CD4-positive, CD25-positive, alpha-beta regulatory T cell (primary cell): ENCODE measurements around the gene CCL11. TPM values are rescaled to one million over a fixed set of nuclear protein-coding genes. Genes with fewer than 3 reads are reported as not detected.

Source experiments
- ATAC-seq, 2 donors: fragments of 150-1000 bp; cut with Tn5 transposase; one replicate each; pipeline ENCODE4 v1.10.0; 2021; ENCODE audit warnings: low read depth in 2 of 2, moderate number of reproducible peaks in 2 of 2, moderate library complexity in 1 of 2
- DNase-seq, 3 donors: peaks; one replicate each; pipeline versions ENCODE4 v3.0.0 to v3.0.0-alpha.2; 2012 to 2022; ENCODE audit warnings: mixed read lengths in 1 of 3
- H3K27ac ChIP-seq: one replicate; pipeline ENCODE4 v1.7.0; 2013; ENCODE audit warnings: mild to moderate bottlenecking, low read length; ENCODE audit not compliant: insufficient read depth, poor library complexity, severe bottlenecking
- H3K27me3 ChIP-seq: one replicate; pipeline ENCODE4 v1.7.0; 2013; ENCODE audit warnings: low read length; ENCODE audit not compliant: control insufficient read depth, insufficient read depth
- H3K36me3 ChIP-seq: one replicate; pipeline ENCODE4 v1.7.0; 2013; ENCODE audit warnings: mild to moderate bottlenecking, low read length, moderate library complexity; ENCODE audit not compliant: control insufficient read depth, insufficient read depth
- H3K4me1 ChIP-seq: 2 replicates; pipeline ENCODE4 v1.7.0; 2013; ENCODE audit warnings: mild to moderate bottlenecking, low read length; ENCODE audit not compliant: insufficient read depth, control insufficient read depth, poor library complexity, severe bottlenecking
- H3K4me3 ChIP-seq: one replicate; pipeline ENCODE4 v1.7.0; 2013; ENCODE audit warnings: low read depth, mild to moderate bottlenecking, low read length, moderate library complexity
- H3K9me3 ChIP-seq, 2 experiments: 1 replicate in 1 of 2; 2 replicates in 1 of 2; pipeline ENCODE4 v1.7.0; 2013; ENCODE audit warnings: low read length in 2 of 2, mild to moderate bottlenecking in 1 of 2, moderate library complexity in 1 of 2; ENCODE audit not compliant: control insufficient read depth in 2 of 2
- H3K27ac Mint-ChIP-seq, 3 donors: one replicate each; pipeline ENCODE4 v1.8.0; 2020 to 2022; ENCODE audit warnings: mild to moderate bottlenecking in 3 of 3, mixed read lengths in 3 of 3, moderate library complexity in 2 of 3
- H3K27me3 Mint-ChIP-seq: one replicate; pipeline ENCODE4 v1.8.0; 2022; ENCODE audit warnings: mild to moderate bottlenecking, mixed read lengths
- H3K36me3 Mint-ChIP-seq: one replicate; pipeline ENCODE4 v1.8.0; 2020; ENCODE audit warnings: mixed read lengths
- H3K4me1 Mint-ChIP-seq, 4 donors: one replicate each; pipeline ENCODE4 v1.8.0; 2020 to 2022; ENCODE audit warnings: mixed read lengths in 4 of 4, mild to moderate bottlenecking in 1 of 4
- H3K4me3 Mint-ChIP-seq, 4 donors: one replicate each; pipeline ENCODE4 v1.8.0; 2020 to 2022; ENCODE audit warnings: mild to moderate bottlenecking in 4 of 4, mixed read lengths in 4 of 4, moderate library complexity in 3 of 4
- H3K9me3 Mint-ChIP-seq, 7 donors: one replicate each; pipeline ENCODE4 v1.8.0; 2020 to 2022; ENCODE audit warnings: mixed read lengths in 7 of 7, mild to moderate bottlenecking in 3 of 7, moderate library complexity in 2 of 7
- polyA plus RNA-seq, 4 donors: library from polyadenylated mRNA; unstranded; fragments of 300-500 nt; fragmentation: Illumina TruSeq; gene quantifications; one replicate each; pipeline ENCODE4 v1.2.3, GENCODE V29; 2021
- total RNA-seq: library from RNA; stranded (reverse); gene quantifications from one replicate; pipeline ENCODE4 v1.2.3, GENCODE V29; 2022

Gene CCL11
- total and polyA plus RNA-seq, 5 donors from 2014 or later = not detected

DNA sequence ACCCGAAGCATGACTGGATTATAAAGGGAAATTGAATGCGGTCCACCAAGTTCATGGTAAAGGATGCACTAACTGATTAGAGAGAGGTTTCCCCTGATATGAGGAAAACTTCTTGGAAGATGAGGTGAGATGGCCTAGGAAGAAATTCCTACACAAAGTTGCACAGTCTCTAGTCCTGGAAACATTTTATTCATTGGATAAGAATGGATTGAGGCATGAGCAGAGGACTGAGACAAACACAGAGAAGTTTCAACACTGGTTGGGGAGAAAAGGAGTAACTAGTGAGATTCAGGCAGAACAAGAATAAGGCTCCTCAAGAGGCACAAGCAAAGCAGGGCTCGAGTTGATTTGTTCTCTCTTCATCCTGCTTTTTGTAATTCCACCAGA, 32.4 kb upstream of the CCL11 start:
- H3K27ac ChIP-seq = no peak overlapping the region

DNA sequence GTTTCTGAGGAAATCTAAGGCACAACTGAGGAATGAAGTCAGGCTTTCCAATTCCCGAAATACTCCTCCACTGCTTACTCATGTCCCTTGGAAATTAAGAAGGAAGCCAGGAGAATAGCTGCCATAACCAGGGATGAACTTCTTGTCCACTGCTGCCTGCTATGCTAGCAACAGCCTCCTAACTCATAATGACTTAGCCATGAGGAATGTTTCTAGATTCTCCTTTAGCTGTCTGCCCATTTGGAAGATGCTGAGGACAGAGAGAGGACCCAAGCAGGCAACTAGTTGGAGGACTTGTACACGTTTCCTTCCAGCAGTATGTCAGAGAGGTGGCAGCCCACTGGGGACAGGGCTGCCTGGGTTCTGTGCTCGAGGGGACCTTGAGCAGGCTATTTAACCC, 31.4 kb upstream of the CCL11 start:
- Mint-ChIP-seq H3K9me3 (peaks cover 0 to 5% (median 0%) of the 10 kb centered on the region in 7 donors), H3K27ac (no peak overlapping the region), H3K4me1 (no peaks in the 10 kb centered on the region), H3K4me3 (no peak overlapping the region), H3K27me3 (peaks cover 15% of the 10 kb centered on the region), H3K36me3 (no peaks in the 10 kb centered on the region)
- no peak overlapping the region for H3K27ac ChIP-seq
- ATAC-seq (no peak), DNase-seq (no peak)
- no peaks in the 10 kb centered on the region for H3K9me3 ChIP-seq
- peaks cover 5% of the 10 kb centered on the region for H3K27me3 ChIP-seq
- no peak overlapping the region for H3K4me3 ChIP-seq
- no peaks in the 10 kb centered on the region for H3K4me1 ChIP-seq
- H3K36me3 ChIP-seq = no peaks in the 10 kb centered on the region

More for the DNA sequence above, 32.4 kb upstream of the CCL11 start:
- no peaks in the 10 kb centered on the region for H3K36me3 ChIP-seq
- Mint-ChIP-seq H3K4me1 (no peaks in the 10 kb centered on the region), H3K27ac (no peak overlapping the region), H3K36me3 (no peaks in the 10 kb centered on the region), H3K9me3 (peaks cover 0 to 5% (median 0%) of the 10 kb centered on the region in 7 donors), H3K27me3 (peaks cover 11% of the 10 kb centered on the region), H3K4me3 (no peak overlapping the region)
- peaks cover 5% of the 10 kb centered on the region for H3K27me3 ChIP-seq
- H3K9me3 ChIP-seq = no peaks in the 10 kb centered on the region
- no peak overlapping the region for H3K4me3 ChIP-seq
- H3K4me1 ChIP-seq = no peaks in the 10 kb centered on the region
- no peak for ATAC-seq
- DNase-seq = no peak

DNA sequence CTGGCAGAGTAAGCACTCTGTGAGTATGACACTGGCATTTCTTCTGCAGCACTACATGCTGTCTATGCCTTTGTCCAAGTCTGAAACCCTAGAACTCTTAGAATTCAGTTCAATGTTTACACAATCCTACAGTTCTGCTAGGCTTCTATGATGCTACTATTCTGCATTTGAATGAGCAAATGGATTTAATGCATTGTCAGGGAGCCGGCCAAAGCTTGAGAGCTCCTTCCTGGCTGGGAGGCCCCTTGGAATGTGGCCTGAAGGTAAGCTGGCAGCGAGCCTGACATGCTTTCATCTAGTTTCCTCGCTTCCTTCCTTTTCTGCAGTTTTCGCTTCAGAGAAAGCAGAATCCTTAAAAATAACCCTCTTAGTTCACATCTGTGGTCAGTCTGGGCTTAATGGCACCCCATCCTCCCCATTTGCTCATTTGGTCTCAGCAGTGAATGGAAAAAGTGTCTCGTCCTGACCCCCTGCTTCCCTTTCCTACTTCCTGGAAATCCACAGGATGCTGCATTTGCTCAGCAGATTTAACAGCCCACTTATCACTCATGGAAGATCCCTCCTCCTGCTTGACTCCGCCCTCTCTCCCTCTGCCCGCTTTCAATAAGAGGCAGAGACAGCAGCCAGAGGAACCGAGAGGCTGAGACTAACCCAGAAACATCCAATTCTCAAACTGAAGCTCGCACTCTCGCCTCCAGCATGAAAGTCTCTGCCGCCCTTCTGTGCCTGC, 30.7 kb upstream of the CCL11 start, which contains the start of gene CCL2:
Gene CCL2, plus strand, starts transcription at position 635 of the 730 bp plus-strand sequence. Its CDS starts 65 bp downstream, at position 700.
- Histone ChIP-seq H3K27me3 (peaks cover 5% of the 10 kb centered on the region), H3K4me3 (no peak within 1 kb of the TSS), H3K9me3 (no peaks in the 10 kb centered on the region), H3K27ac (no peak within 1 kb of the TSS), H3K36me3 (no peaks in the 10 kb centered on the region), H3K4me1 (no peaks in the 10 kb centered on the region)
- Mint-ChIP-seq H3K4me1 (no peaks in the 10 kb centered on the region), H3K9me3 (peaks cover 0 to 5% (median 0%) of the 10 kb centered on the region in 7 donors), H3K4me3 (no peak within 1 kb of the TSS), H3K36me3 (no peaks in the 10 kb centered on the region), H3K27ac (no peak within 1 kb of the TSS), H3K27me3 (peaks cover 20% of the 10 kb centered on the region)
- DNase-seq (no peak), ATAC-seq (no peak)

DNA sequence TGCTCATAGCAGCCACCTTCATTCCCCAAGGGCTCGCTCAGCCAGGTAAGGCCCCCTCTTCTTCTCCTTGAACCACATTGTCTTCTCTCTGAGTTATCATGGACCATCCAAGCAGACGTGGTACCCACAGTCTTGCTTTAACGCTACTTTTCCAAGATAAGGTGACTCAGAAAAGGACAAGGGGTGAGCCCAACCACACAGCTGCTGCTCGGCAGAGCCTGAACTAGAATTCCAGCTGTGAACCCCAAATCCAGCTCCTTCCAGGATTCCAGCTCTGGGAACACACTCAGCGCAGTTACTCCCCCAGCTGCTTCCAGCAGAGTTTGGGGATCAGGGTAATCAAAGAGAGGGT, 30.2 kb upstream of the CCL11 start:
- no peaks in the 10 kb centered on the region for H3K4me1 Mint-ChIP-seq

DNA sequence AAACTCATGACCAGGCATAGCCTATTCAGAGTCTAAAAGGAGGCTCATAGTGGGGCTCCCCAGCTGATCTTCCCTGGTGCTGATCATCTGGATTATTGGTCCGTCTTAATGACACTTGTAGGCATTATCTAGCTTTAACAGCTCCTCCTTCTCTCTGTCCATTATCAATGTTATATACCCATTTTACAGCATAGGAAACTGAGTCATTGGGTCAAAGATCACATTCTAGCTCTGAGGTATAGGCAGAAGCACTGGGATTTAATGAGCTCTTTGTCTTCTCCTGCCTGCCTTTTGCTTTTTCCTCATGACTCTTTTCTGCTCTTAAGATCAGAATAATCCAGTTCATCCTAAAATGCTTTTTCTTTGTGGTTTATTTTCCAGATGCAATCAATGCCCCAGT, 29.7 kb upstream of the CCL11 start:
- H3K27ac ChIP-seq = no peak overlapping the region
- no peaks in the 10 kb centered on the region for H3K4me1 ChIP-seq
- H3K4me3 Mint-ChIP-seq = no peak overlapping the region
- ATAC-seq = no peak
- no peaks in the 10 kb centered on the region for H3K9me3 ChIP-seq
- H3K36me3 Mint-ChIP-seq = no peaks in the 10 kb centered on the region
- no peaks in the 10 kb centered on the region for H3K36me3 ChIP-seq
- H3K4me3 ChIP-seq = no peak overlapping the region
- DNase-seq = no peak
- H3K27me3 ChIP-seq = peaks cover 5% of the 10 kb centered on the region
- H3K9me3 Mint-ChIP-seq = peaks cover 0 to 5% (median 0%) of the 10 kb centered on the region in 7 donors
- no peaks in the 10 kb centered on the region for H3K4me1 Mint-ChIP-seq
- H3K27me3 Mint-ChIP-seq = peaks cover 20% of the 10 kb centered on the region
- no peak overlapping the region for H3K27ac Mint-ChIP-seq

More for the DNA sequence above, 30.2 kb upstream of the CCL11 start:
- Histone ChIP-seq H3K36me3 (no peaks in the 10 kb centered on the region), H3K4me1 (no peaks in the 10 kb centered on the region), H3K9me3 (no peaks in the 10 kb centered on the region), H3K27me3 (peaks cover 5% of the 10 kb centered on the region), H3K4me3 (no peak overlapping the region), H3K27ac (no peak overlapping the region)
- Mint-ChIP-seq H3K9me3 (peaks cover 0 to 5% (median 0%) of the 10 kb centered on the region in 7 donors), H3K27me3 (peaks cover 20% of the 10 kb centered on the region), H3K36me3 (no peaks in the 10 kb centered on the region), H3K27ac (no peak overlapping the region), H3K4me3 (no peak overlapping the region)
- no peak for ATAC-seq
- DNase-seq = no peak

DNA sequence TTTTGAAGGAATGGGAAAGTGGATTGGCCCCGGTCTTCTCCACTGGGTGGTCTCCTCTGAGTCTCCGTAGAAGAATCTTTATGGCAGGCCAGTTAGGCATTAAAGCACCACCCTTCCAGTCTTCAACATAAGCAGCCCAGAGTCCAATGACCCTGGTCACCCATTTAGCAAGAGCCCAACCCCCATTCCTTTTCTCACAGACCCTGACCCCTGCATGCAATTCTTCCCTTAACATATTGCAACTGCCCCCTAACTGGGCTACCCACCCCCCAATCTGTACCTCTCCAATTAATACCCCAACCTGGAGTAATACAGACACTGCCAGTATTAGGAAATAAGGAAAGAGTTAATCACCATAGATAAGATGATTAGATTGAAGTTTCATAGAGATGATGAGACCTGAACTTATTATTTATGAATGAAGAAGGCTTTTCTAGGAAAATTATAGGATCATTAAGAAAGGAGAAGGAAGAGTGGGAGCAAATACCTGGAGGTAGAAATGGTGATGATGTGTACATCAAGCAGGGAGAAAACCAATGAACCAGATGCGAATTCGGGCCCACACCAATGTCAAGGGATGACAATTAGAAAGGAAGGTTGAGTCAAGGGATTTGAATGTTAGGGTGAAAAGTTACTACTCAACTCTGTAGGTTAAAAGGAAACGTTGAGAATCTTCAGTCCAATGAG, 28.1 kb upstream of the CCL11 start:
- Histone ChIP-seq H3K27ac (no peak overlapping the region), H3K36me3 (no peaks in the 10 kb centered on the region), H3K4me1 (no peaks in the 10 kb centered on the region), H3K9me3 (no peaks in the 10 kb centered on the region), H3K4me3 (no peak overlapping the region), H3K27me3 (peaks cover 5% of the 10 kb centered on the region)
- H3K27me3 Mint-ChIP-seq = peaks cover 26% of the 10 kb centered on the region
- ATAC-seq (no peak), DNase-seq (no peak)
- H3K36me3 Mint-ChIP-seq = no peaks in the 10 kb centered on the region
- no peak overlapping the region for H3K4me3 Mint-ChIP-seq
- H3K9me3 Mint-ChIP-seq = peaks cover 0 to 5% (median 0%) of the 10 kb centered on the region in 7 donors
- H3K4me1 Mint-ChIP-seq = no peaks in the 10 kb centered on the region
- no peak overlapping the region for H3K27ac Mint-ChIP-seq

DNA sequence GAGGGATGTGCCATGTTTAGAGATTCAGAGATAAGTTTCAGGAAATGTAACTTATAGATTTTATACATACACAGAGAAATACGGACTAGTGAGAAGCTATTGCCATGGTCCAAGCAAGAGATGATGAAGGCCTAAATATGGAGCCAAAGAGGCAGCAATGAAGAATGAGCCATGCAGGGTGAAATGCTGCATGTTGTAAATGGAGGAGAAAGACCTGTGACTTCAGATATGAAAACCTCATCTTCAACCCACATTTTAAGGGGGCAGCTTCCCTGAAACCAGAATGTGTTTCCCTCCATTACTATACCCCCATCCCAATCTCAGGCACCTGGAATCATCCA, 27.6 kb upstream of the CCL11 start:
- no peak for DNase-seq
- H3K4me3 ChIP-seq = no peak overlapping the region
- no peak for ATAC-seq
- no peak overlapping the region for H3K27ac Mint-ChIP-seq
- no peaks in the 10 kb centered on the region for H3K36me3 ChIP-seq
- H3K4me1 ChIP-seq = no peaks in the 10 kb centered on the region
- peaks cover 26% of the 10 kb centered on the region for H3K27me3 Mint-ChIP-seq
- H3K27me3 ChIP-seq = peaks cover 5% of the 10 kb centered on the region
- no peaks in the 10 kb centered on the region for H3K4me1 Mint-ChIP-seq
- H3K4me3 Mint-ChIP-seq = no peak overlapping the region
- H3K9me3 Mint-ChIP-seq = peaks cover 0 to 5% (median 0%) of the 10 kb centered on the region in 7 donors
- H3K36me3 Mint-ChIP-seq = no peaks in the 10 kb centered on the region
- H3K27ac ChIP-seq = no peak overlapping the region
- H3K9me3 ChIP-seq = no peaks in the 10 kb centered on the region

DNA sequence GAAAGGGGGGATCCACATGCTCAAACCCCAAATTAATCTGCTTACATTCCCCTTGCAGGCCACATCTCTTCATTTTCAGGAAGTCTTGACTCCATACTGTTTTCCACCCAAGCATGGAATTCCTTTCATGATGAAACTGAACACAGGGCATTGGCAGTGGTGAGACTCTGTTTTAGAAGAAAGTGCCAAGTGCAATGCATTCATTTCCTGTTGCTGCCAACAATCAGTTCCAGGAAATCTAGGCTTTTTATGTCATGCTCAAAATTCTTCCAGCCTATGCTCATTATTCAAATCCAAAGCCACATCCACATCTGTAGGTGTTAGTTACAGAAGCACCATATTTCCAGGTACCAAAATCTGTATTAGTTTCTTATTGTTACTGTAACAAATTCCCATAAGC, 26.4 kb upstream of the CCL11 start:
- Histone ChIP-seq H3K36me3 (no peaks in the 10 kb centered on the region), H3K4me3 (no peak overlapping the region), H3K4me1 (no peaks in the 10 kb centered on the region), H3K27me3 (peaks cover 5% of the 10 kb centered on the region), H3K9me3 (no peaks in the 10 kb centered on the region), H3K27ac (no peak overlapping the region)
- ATAC-seq (no peak), DNase-seq (no peak)
- H3K36me3 Mint-ChIP-seq = no peaks in the 10 kb centered on the region
- peaks cover 26% of the 10 kb centered on the region for H3K27me3 Mint-ChIP-seq
- no peaks in the 10 kb centered on the region for H3K4me1 Mint-ChIP-seq
- no peak overlapping the region for H3K27ac Mint-ChIP-seq
- peaks cover 0 to 5% (median 0%) of the 10 kb centered on the region in 7 donors for H3K9me3 Mint-ChIP-seq
- H3K4me3 Mint-ChIP-seq = no peak overlapping the region
